GM18526 (cell line): ENCODE measurements around the gene SIK3.

Experiments used
- POLR2A ChIP-seq: IDR thresholded peaks from 3 replicates; pipeline ENCODE4 v1.6.1; 2011; ENCODE audit not compliant: insufficient read length; ENCODE audit errors: extremely low read depth

SIK3 gene

DNA sequence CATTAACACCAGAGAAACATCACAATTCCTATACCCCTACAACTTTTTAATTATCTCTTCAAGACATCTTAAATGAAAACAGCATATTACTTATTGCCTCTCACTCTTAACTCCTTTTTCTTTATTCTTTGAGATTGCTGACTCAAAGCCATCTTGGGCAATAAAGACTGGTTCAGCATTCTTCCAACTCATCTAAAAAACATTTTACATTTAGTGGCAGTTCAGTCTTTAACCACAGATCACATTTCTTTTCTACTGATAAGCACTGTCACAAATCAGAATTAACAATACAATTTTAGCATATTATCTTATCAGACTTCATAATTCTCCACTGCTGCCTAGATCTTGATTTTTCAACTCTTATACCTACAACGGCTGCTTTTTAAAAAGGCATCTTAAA lies 34.0 kb downstream of the SIK3 start:
- no peak for TF ChIP-seq POLR2A

DNA sequence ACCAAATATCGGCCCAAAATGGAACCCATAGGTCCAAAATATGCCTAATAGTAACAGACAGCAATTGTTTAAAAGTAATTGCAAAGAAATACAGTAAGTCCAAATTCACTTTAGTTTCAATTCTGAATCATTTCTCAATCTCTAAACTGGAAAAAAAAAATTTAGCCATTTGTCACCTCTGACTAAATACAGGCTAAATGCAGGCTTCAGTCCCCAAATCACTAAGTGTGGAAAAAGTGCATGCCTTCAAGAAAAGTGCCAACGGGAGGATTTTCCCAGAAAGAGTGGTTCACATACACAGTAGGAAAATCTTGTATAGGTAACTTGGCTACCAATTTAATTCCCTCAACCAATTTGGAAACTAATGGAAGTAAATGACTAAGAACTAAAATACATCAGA lies 35.7 kb downstream of the SIK3 start:
- no peak for TF ChIP-seq POLR2A

DNA sequence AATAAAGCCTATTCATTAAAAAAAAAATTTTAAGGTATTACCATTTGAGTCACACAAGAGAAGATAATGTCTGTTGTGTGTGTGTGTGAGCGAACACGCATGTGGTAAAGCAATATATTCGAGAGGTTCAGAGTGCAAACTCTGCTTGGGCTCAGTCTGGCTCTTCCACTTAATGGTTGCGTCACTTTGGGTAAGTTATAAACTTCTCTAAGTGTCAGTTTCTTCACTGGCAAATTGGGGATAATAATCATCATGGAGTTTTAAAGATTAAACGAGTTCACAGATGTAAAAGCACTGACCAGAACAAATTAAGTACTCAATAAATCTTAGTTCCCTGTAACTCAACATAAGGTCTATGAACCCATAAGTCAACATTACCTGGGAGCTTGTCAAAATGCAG lies 37.0 kb downstream of the SIK3 start:
- TF ChIP-seq POLR2A = no peak

DNA sequence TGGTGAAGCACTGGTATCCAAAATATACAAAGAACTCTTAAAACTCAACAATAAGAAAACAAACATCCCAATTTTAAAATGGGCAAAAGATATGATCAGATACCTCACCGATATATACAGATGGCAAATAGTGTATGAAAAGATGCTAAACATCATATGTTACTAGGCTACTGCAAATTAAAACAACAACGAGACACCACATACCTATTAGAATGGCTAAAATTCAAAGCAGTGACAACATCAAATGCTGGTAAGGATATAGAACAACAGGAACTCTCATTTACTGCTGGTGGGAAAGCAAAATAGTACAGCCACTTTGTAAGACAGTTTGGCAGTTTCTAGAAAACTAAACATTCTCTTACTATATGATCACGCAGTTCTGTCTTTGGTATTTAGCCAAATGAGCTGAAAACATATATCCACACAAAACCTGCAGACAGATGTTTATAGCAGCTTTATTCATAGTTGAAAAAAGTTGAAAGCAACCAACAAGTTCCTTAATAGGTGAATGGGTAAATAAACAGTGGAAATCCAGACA lies 38.5 kb downstream of the SIK3 start:
- TF ChIP-seq POLR2A = no peak

DNA sequence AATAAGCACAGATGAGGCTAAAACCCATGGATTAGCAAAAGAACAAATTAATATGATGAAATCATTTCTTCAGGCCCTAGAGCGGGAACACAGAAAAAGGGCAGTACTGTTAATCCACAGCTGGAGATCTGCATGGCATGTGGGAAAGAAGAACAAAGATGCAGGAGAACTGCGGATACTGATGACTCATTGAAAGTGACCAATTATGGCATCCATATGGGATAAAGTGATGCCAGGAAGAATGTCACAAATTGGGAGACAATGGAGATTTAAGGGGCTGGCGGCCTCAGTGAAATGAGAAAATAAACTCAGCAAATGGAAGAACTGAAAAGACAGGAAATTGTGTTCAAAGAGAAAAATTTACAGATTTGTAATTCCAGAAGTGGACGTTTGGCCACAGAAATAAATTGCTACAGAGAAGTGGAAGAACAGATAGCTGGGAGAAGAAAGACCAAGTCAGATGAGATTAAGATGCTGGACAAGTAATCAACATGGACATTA lies 39.4 kb downstream of the SIK3 start:
- no peak for TF ChIP-seq POLR2A

DNA sequence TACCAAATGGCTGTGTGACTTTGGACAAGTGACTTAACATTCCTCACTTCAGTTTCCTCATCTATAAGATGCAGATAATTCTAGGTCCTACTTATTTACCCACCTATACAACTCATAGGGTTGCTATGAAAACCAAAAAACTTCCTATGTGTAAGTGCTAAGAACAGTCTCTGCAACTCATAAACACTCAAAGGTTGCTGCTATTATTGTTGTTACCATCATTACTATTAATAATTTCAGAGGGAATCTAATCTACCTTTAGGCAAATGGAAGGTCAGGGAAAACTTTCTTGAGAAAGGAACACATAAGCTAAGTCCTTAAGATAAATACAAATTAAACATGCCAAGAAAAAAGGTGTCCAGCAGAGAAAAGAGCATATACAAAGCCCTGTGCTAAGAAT lies 40.5 kb downstream of the SIK3 start:
- no peak for TF ChIP-seq POLR2A

DNA sequence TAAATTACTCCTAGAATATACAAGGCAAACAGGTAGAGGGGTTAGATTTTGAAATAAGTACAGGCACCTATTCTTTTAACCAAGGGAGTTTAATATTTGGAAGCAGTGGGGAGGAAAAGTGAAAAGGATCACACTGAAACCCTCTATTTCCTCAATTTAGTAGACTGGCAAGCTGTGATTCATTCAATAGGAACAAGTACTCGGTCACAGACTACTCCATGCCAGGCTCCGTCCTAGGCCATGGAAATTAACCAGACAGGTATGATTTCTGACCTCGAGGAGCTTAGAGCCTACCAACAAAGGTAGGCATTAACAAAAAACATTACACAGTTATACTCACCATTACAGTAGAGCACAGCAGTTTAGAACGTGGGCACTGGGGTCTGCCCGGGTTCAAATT lies 40.9 kb downstream of the SIK3 start:
- TF ChIP-seq POLR2A = no peak

DNA sequence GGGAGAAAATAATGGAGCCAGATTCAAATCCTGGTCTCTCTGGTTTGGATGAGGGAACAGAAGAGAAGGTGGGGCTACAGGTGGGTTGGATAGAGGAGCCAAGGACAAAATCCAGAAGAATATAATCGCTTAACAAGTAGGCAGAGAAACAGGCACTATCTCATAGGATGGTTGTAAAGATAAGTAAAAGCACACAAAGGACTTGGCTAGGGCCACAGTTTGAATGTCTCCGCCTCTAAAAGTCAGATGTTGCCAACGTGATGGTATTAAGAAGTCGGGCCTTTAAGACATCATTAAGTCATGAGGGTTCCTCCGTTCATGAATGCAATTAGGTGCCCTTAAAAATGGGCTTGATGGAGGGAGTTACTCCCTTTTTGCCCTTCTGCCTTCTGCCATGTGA lies 42.8 kb downstream of the SIK3 start:
- no peak for TF ChIP-seq POLR2A

DNA sequence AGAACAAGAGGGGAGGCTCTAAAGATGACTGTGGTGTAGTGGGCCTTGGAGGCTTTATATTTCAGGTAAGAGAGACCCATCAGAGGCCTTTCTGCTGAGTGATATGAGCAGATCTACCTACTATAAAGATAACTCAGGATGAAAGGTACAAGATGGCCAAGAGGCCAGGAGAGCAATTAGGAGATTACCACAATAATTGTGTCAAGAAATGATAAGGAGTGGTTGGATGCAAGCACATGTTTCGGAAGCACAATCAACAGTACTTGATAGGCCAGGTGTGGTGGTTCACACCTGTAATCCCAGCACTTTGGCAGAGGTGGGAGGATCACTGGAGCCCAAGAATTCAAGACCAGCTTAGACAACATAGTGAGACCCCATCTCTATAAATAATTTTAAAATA lies 43.8 kb downstream of the SIK3 start:
- no peak for TF ChIP-seq POLR2A

DNA sequence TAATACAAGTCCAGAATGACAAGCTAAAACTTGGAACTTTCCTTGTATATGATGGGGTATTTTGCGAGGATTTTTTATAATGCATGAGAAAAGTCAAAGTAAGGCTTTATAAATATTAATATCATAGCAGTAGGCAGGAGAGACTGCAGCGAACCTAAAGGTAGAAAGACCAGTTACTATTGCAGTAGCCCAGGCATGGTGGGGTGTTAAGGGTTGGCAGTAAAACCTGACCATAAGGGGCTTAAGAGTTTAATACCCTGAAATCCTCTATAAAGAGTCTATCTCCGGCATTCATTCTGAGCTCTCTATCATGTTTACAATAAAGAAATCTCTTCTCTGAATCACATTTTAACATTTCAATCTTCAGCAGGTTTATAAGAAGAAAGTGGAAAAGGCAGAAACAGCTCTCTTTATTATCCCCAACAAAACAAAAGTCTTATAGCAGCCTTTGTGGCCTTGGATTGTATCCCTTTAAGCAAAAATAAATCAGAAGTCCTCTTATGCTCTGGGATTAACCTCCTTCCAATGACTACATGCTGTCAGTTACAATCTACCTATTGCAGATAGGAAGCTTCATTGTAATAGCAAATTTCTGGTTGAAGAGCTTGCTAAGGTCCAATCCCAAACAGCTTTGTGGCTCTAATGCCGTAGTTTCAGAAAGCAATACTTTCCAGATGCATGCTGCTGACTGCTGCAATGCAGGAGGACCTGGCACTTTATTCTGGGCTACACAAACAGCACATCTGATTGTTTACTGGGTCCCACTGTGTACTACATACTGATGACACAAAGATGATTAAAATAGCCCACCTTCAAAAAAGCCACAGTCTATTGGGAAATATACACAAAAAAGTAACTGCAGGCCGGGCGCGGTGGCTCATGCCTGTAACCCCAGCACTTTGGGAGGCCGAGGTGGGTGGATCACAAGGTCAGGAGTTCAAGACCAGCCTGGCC lies 45.8 kb downstream of the SIK3 start:
- TF ChIP-seq POLR2A = no peak

DNA sequence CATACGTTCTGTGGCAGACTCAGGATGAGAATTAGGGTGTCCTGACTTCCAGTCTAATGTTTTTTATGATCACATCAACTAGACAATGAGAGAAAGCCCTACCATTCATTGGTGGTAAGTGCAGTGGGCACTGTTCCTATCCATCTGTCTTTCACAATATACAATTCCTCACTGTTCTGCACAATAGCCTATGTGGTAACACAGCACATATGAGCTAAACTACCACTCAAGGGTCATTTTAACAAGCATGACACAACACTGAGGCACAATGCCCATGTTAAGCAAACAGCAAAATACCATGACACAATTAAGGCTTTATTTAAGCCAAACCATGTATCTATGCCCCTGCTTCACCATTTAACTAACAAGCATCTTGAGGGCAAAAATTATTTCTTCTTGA lies 52.3 kb downstream of the SIK3 start:
- no peak for TF ChIP-seq POLR2A

DNA sequence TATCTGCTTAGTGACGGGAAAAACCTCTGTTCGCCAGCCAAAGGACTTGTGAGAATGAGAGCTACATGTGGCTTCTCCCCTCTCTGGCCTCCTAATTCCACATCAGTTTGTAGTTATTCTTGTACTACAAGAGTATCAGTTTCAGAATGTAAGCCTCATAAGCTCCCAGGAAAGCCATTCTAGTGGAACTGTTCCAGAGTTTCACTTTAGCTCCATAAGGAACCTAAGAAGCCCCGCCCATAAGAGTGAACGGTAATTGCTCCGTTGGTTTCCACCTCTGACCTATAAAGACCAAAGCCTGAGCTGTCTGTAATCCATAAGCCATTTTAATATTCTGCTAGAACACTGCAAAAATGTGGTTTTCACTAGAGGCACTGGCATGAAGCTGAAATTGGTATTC lies 53.0 kb downstream of the SIK3 start:
- no peak for TF ChIP-seq POLR2A

DNA sequence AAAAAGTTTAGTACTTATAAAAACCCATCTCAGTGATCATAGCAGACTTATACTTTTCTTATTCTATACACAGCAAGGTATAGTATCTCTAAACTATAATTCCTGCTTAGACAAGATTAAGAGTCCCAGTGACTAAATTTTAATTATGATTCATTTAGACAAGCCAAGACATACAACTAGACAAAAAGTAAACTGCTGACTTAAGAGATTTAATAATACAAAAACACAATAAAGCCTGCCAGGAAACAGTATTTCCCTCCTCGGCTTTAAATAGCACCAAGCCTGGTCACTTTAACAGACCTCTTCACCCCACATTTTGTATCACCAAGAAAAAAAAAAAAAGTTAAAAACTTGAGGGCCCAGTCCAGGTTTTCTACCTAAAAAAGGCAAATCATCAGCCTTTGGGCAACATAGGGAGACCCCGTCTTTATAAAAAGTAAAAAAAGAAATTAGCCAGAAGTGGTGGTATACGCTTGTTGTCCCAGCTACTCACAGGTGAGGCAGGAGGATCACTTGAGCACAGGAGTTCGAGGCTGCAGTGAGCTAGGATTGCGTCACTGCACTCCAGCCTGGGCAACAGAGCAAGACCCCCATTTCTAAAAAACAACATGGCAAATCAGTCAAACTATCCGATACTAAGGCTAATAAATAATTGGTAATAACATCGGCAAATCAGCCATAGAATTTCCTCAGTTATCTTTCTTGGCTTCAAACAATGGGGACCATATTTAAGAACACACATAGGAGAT lies 53.8 kb downstream of the SIK3 start:
- no peak for TF ChIP-seq POLR2A

DNA sequence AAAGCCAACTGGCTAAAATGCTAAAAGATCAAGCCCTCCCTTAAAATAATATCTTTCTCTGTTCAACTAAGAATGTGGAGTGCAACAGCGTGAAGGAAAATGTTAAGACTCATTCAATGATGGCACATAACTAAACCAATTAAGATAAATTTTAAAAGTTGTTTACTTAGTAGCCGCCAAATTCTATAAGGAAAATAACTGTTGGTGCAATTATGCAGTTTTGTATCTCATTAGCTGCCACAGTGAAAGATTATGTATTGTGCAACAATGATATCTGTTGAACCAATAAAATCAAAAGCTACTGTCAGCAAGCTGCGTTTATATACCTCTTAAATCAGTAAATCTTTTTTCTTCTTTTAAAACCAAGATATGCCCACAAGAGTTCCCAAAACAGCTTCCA lies 55.5 kb downstream of the SIK3 start:
- no peak for TF ChIP-seq POLR2A

DNA sequence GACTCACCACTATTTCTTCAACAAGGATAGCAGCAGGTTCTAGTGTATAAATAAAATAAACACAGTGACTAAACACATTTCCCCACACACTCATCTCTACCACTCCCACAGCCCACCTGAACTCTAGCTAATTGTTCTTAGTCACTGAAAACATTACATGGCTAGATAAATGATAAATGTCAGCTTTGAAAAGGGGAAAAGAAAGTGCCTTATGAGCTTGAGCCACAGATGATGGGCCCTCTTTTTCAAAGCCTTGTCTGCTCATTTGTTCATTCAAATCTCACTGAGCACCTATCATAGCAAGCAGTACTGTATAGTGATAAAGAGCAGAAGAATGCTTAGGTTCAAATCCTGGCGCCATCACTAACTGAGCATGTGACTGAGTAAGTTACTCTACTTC lies 58.3 kb downstream of the SIK3 start:
- no peak for TF ChIP-seq POLR2A

DNA sequence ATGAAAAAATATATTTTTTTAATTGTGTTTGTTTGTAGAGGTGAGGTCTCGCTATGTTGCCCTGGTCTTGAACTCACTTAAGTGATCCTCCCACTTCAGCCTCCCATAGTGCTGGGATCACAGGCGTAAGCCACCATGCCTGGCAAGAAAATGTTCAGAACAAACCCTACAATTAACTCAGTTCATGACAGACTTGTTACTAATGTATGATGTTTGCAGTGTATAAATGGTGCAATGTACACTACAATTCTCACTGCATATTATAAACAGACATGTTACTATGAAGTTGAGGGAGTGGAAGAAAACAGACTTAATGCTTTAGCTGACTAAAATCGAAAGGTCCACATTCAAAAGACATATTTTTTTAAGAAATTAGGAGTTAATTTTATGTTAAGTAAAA lies 59.0 kb downstream of the SIK3 start:
- no peak for TF ChIP-seq POLR2A
